Measurements from ENCODE around the gene SLC9A8. TPM values are rescaled to one million over a fixed set of nuclear protein-coding genes. Genes with fewer than 3 reads are reported as not detected.
A peak's percentile ranks its signal among the peaks of the same experiment; 100 is the strongest.

The SLC9A8 gene
- polyA plus RNA-seq, 2 of the 4 experiments (the other 2 are of a cell fraction) = 5.0 to 7.9 TPM

- Histone ChIP-seq H3K4me2 (no peak overlapping the region), H3K4me1 (peaks cover 38% of the 10 kb centered on the region), H3K9me3 (no peaks in the 10 kb centered on the region), H3K4me3 (no peak overlapping the region), H3K27ac (peak overlapping the region; percentile 1 to 94; a peak in 4 of 6 replicates)
- WGBS (ENCODE audit: missing lambda C conversion rate) = 88% methylated on average over 12 of the region's 12 CpGs
- POLR2A ChIA-PET = no interaction called here
- no peak for TF ChIP-seq HDAC2 (IDR thresholded peaks at IDR 0.05)
- TF ChIP-seq SREBF2 (IDR thresholded peaks at IDR 0.05) = no peak
- no peak for TF ChIP-seq FOSL2 (IDR thresholded peaks at IDR 0.05)
- TF ChIP-seq FOSL2 (CRISPR knock-in tag; IDR thresholded peaks at IDR 0.05) = peak; percentile 57; the same call in 1 of the 2 replicates
- no peak for TF ChIP-seq JUNB (IDR thresholded peaks at IDR 0.05)
- ATAC-seq = no peak
- no peak for DNase-seq (ENCODE audit: low read depth in 1 of 2, low spot score in 1 of 2)
- FAIRE-seq = no peak
- CTCF ChIA-PET = interaction anchor here (1.0 to 1.9 kb wide), 6 partner anchors 8 to 154 kb away, joined by 3 to 5 read pairs (median 4); no protein-coding TSS in a partner anchor
Measured at GRCh38 chr20:49762940-49763766, 49.5 kb upstream of the SLC9A8 start.

- Histone ChIP-seq H3K4me3 (no peak overlapping the region), H3K4me2 (peak overlapping the region; percentile 32), H3K27ac (peak overlapping the region; percentile 94), H3K9me3 (no peaks in the 10 kb centered on the region), H3K4me1 (peaks cover 57% of the 10 kb centered on the region)
- ATAC-seq = no peak
- TF ChIP-seq, protein P1, sequence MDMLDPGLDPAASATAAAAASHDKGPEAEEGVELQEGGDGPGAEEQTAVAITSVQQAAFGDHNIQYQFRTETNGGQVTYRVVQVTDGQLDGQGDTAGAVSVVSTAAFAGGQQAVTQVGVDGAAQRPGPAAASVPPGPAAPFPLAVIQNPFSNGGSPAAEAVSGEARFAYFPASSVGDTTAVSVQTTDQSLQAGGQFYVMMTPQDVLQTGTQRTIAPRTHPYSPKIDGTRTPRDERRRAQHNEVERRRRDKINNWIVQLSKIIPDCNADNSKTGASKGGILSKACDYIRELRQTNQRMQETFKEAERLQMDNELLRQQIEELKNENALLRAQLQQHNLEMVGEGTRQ (IDR thresholded peaks at IDR 0.05) = no peak
- TF ChIP-seq RARB (CRISPR knock-in tag; IDR thresholded peaks at IDR 0.05) (no peak), FOXS1 (CRISPR knock-in tag; IDR thresholded peaks at IDR 0.05) (no peak), PBX3 (IDR thresholded peaks at IDR 0.05) (no peak), FOSL2 (IDR thresholded peaks at IDR 0.05) (no peak), FOSL2 (CRISPR knock-in tag; IDR thresholded peaks at IDR 0.05) (no peak), RNF2 (IDR thresholded peaks at IDR 0.05; ENCODE audit: borderline replicate concordance, low read depth) (no peak), CBX2 (IDR thresholded peaks at IDR 0.05; ENCODE audit: borderline replicate concordance, low read depth) (no peak), KDM5A (IDR thresholded peaks at IDR 0.05) (no peak), TP53 (CRISPR knock-in tag; IDR thresholded peaks at IDR 0.05) (no peak), NPAS2 (CRISPR knock-in tag; IDR thresholded peaks at IDR 0.05; ENCODE audit: borderline replicate concordance) (no peak), ESRRA (IDR thresholded peaks at IDR 0.05; ENCODE audit: borderline replicate concordance, low read length) (no peak), HOXB13 (CRISPR knock-in tag; IDR thresholded peaks at IDR 0.05; ENCODE audit: low read depth) (no peak), NR3C1 (IDR thresholded peaks at IDR 0.05) (no peak), CBX8 (IDR thresholded peaks at IDR 0.05) (no peak)
- TF ChIP-seq, protein P2, sequence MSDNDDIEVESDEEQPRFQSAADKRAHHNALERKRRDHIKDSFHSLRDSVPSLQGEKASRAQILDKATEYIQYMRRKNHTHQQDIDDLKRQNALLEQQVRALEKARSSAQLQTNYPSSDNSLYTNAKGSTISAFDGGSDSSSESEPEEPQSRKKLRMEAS (IDR thresholded peaks at IDR 0.05) = no peak
- no peak for DNase-seq (ENCODE audit: low read depth in 1 of 2, low spot score in 1 of 2)
- no peak for FAIRE-seq
- ChIA-PET POLR2A (interaction anchor here (0.6 kb wide), 1 partner anchor 68 kb away, joined by 6 read pairs; no protein-coding TSS in a partner anchor), CTCF (interaction anchor here (1.2 to 1.4 kb wide), 4 partner anchors 10 to 155 kb away, joined by 3 read pairs; no protein-coding TSS in a partner anchor)
- 97% methylated on average over 5 of the region's 5 CpGs for WGBS (ENCODE audit: missing lambda C conversion rate)
Measured at GRCh38 chr20:49765413-49765736, 47.3 kb upstream of the SLC9A8 start.

DNA sequence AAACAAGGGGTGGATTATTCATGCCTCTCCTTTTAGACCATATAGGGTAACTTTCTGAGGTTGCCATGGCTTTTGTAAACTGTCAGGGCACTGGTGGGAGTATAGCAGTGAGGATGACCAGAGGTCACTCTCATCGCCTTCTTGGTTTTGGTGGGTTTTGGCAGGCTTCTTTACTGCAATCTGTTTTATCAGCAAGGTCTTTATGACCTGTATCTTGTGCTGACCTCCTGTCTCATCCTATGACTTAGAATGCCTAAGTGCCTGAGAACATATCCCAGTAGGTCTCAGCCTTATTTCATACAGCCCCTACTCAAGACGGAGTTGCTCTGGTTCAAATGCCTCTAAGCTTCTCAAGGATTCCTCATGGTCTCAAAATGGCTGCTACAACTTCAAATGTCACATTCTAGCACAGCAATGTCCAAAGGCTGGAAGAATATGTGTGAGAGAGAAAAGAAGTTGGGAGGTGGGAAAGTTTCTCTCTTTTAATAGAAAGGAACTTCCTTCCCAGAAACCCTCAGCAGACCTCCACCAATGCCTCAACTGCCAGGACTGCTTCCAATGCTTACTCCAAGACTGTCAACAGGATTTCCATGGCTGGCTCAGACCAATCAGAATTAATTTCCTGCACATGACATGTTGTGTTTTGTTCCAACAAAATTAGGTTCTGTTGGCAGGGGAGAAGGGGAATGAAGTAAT is 46.6 kb upstream of the SLC9A8 start:
- POLR2A ChIA-PET = no interaction called here
- FAIRE-seq (no peak), ATAC-seq (no peak), DNase-seq (ENCODE audit: low read depth in 1 of 2, low spot score in 1 of 2) (no peak)
- Histone ChIP-seq H3K4me2 (peak overlapping the region; percentile 32; the same call in 1 of the 3 replicates), H3K4me1 (peaks cover 64% of the 10 kb centered on the region), H3K4me3 (no peak overlapping the region), H3K9me3 (no peaks in the 10 kb centered on the region), H3K27ac (peak overlapping the region; percentile 94)
- no peak for TF ChIP-seq GATA3 (IDR thresholded peaks at IDR 0.05; ENCODE audit: borderline replicate concordance)
- no peak for TF ChIP-seq PBX3 (IDR thresholded peaks at IDR 0.05)
- no peak for TF ChIP-seq NPAS2 (CRISPR knock-in tag; IDR thresholded peaks at IDR 0.05; ENCODE audit: borderline replicate concordance)
- no peak for TF ChIP-seq PHF8 (IDR thresholded peaks at IDR 0.05; ENCODE audit: borderline replicate concordance, low read depth)
- TF ChIP-seq ESRRA (IDR thresholded peaks at IDR 0.05; ENCODE audit: borderline replicate concordance, low read length) = no peak
- no peak for TF ChIP-seq RFX5 (IDR thresholded peaks at IDR 0.05)
- CTCF ChIA-PET = interaction anchor here (1.2 to 1.4 kb wide), 2 partner anchors 10 to 12 kb away, joined by 3 read pairs; no protein-coding TSS in a partner anchor
- WGBS (ENCODE audit: missing lambda C conversion rate) = 89% methylated on average over 2 of the region's 2 CpGs
